ENCODE data around the gene FGF11. TPM values are rescaled to one million over a fixed set of nuclear protein-coding genes. Genes with fewer than 3 reads are reported as not detected.
A peak's percentile ranks its signal among the peaks of the same experiment; 100 is the strongest.

The FGF11 gene
- polyA plus RNA-seq, 1 of the 3 experiments (the other 2 are of a cell fraction), result 1.9 TPM

GRCh38 chr17:7466318-7466638 lies 27.0 kb downstream of the FGF11 start:
- 0 out of 2 replicates have a peak, but pooled peaks cover 7% of the 10 kb centered on the region for H4K20me1 ChIP-seq (ENCODE audit: insufficient read depth)
- H3K9ac ChIP-seq, result no peak overlapping the region
- no peaks in the 10 kb centered on the region for H3K9me3 ChIP-seq
- 94% methylated on average over 9 of the region's 9 CpGs for WGBS (ENCODE audit: low lambda C conversion rate)
- 0 out of 4 replicates have a peak overlapping the region, but pooled peaks of 1 of the 2 experiments have one; percentile 22 for H3K27ac ChIP-seq (ENCODE audit: low read depth in 2 of 2, low read length in 1 of 2)
- ChIA-PET POLR2A (no interaction called here), CTCF (interaction anchor here (1.2 to 1.5 kb wide), 2 partner anchors 94 to 111 kb away, joined by 3 to 4 read pairs; no protein-coding TSS in a partner anchor)
- peaks cover 52% of the 10 kb centered on the region for H3K79me2 ChIP-seq (ENCODE audit: insufficient read depth)
- peaks cover 4 to 12% of the 10 kb centered on the region in 2 experiments; a peak in 1 of 4 replicates for H3K4me1 ChIP-seq (ENCODE audit: control insufficient read depth in 1 of 2, insufficient read depth in 2 of 2, low read depth in 1 of 2, low read length in 1 of 2)
- H3K27me3 ChIP-seq (ENCODE audit: insufficient read depth), result no peaks in the 10 kb centered on the region
- TF ChIP-seq TAF1 (IDR thresholded peaks at IDR 0.05; ENCODE audit: borderline replicate concordance, low read depth, low read length) (no peak), TEAD4 (IDR thresholded peaks at IDR 0.05; ENCODE audit: borderline replicate concordance, insufficient read depth) (no peak), USF1 (IDR thresholded peaks at IDR 0.05; ENCODE audit: borderline replicate concordance, low read depth) (no peak), NRF1 (IDR thresholded peaks at IDR 0.05; ENCODE audit: low read depth, low read length) (no peak), REST (IDR thresholded peaks at IDR 0.05; ENCODE audit: low read depth, low read length) (no peak), EP300 (IDR thresholded peaks at IDR 0.05; ENCODE audit: borderline replicate concordance in 1 of 2, low read depth in 1 of 2, low read length in 1 of 2) (no peak), FOXJ3 (CRISPR knock-in tag; IDR thresholded peaks at IDR 0.05) (no peak), POLR2AphosphoS5 (IDR thresholded peaks at IDR 0.05; ENCODE audit: low read depth, low read length) (no peak), JUND (IDR thresholded peaks at IDR 0.05) (no peak), USF2 (IDR thresholded peaks at IDR 0.05; ENCODE audit: borderline replicate concordance, low read depth, low read length) (no peak), NFIC (IDR thresholded peaks at IDR 0.05; ENCODE audit: borderline replicate concordance) (no peak), YY1 (IDR thresholded peaks at IDR 0.05; ENCODE audit: low read depth) (no peak), MAX (IDR thresholded peaks at IDR 0.05; ENCODE audit: low read depth) (no peak), CHD2 (IDR thresholded peaks at IDR 0.05; ENCODE audit: low read length, partially characterized antibody) (no peak), EZH2phosphoT487 (IDR thresholded peaks at IDR 0.05; ENCODE audit: borderline replicate concordance, low read depth) (no peak)
- TF ChIP-seq, protein P1, sequence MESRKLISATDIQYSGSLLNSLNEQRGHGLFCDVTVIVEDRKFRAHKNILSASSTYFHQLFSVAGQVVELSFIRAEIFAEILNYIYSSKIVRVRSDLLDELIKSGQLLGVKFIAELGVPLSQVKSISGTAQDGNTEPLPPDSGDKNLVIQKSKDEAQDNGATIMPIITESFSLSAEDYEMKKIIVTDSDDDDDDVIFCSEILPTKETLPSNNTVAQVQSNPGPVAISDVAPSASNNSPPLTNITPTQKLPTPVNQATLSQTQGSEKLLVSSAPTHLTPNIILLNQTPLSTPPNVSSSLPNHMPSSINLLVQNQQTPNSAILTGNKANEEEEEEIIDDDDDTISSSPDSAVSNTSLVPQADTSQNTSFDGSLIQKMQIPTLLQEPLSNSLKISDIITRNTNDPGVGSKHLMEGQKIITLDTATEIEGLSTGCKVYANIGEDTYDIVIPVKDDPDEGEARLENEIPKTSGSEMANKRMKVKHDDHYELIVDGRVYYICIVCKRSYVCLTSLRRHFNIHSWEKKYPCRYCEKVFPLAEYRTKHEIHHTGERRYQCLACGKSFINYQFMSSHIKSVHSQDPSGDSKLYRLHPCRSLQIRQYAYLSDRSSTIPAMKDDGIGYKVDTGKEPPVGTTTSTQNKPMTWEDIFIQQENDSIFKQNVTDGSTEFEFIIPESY (IDR thresholded peaks at IDR 0.05; ENCODE audit: borderline replicate concordance, low read depth), result no peak
- no peaks in the 10 kb centered on the region for H3K9me2 ChIP-seq
- no peak overlapping the region for H3K4me3 ChIP-seq (ENCODE audit: low read depth in 2 of 2, low read length in 1 of 2)
- no peak for DNase-seq
- H3K36me3 ChIP-seq (replicated peaks in 1 of 2; ENCODE audit: control insufficient read depth in 1 of 2, insufficient read depth in 2 of 2, low read length in 1 of 2), result peaks cover 4 to 26% of the 10 kb centered on the region in 2 experiments
- H3K4me2 ChIP-seq, result no peak overlapping the region
- no peak overlapping the region for H2AFZ ChIP-seq (ENCODE audit: low read depth)
- H3F3A ChIP-seq (replicated peaks; ENCODE audit: insufficient read depth), result peaks cover 7% of the 10 kb centered on the region

All from SK-N-SH (cell line).